ENCODE measurements around the gene SLAMF7.

SLAMF7 gene

GRCh38 chr1:160744852-160745520, 5.9 kb downstream of the SLAMF7 start:
- Histone ChIP-seq H3K4me1 (ENCODE audit: control insufficient read depth, insufficient read depth, low read length) (no peaks in the 10 kb centered on the region), H3K27me3 (ENCODE audit: control insufficient read depth, insufficient read depth, low read length, poor library complexity, severe bottlenecking) (no peaks in the 10 kb centered on the region), H3K27ac (ENCODE audit: insufficient read depth, low read depth, low read length, poor library complexity, severe bottlenecking) (no peak overlapping the region), H3K9me3 (ENCODE audit: control insufficient read depth, low read length) (no peaks in the 10 kb centered on the region), H3K4me3 (ENCODE audit: insufficient read depth, low read depth, low read length) (no peak overlapping the region), H3K36me3 (ENCODE audit: control insufficient read depth, insufficient read depth, low read length) (no peaks in the 10 kb centered on the region)
- WGBS, 2 experiments = 71 to 80% methylated on average over 3 to 5 of the region's 5 CpGs

DNA sequence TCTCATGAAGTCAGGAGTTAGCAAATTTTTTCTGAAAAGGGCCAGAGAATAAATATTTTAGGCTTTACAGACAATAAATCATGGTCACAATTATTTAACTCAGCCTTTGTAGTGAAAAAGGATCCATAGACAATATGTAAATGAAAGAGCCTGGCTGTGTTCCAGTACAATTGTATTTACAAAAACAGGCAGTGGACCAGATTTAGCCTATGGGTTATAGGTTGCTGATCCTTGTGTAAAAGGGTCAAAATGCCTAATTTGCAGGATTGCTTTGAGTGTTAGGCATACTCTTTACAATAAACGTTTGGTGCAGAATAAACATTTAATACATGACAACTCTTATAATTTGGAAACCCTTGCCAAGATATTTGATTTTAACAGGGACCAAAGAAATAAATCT, 6.5 kb downstream of the SLAMF7 start:
- WGBS, 2 experiments = no CpG with 5 or more reads among the region's 1 CpG
- Histone ChIP-seq H3K27me3 (ENCODE audit: control insufficient read depth, insufficient read depth, low read length, poor library complexity, severe bottlenecking) (no peaks in the 10 kb centered on the region), H3K9me3 (ENCODE audit: control insufficient read depth, low read length) (no peaks in the 10 kb centered on the region), H3K4me3 (ENCODE audit: insufficient read depth, low read depth, low read length) (no peak overlapping the region), H3K4me1 (ENCODE audit: control insufficient read depth, insufficient read depth, low read length) (no peaks in the 10 kb centered on the region), H3K36me3 (ENCODE audit: control insufficient read depth, insufficient read depth, low read length) (no peaks in the 10 kb centered on the region), H3K27ac (ENCODE audit: insufficient read depth, low read depth, low read length, poor library complexity, severe bottlenecking) (no peak overlapping the region)

DNA sequence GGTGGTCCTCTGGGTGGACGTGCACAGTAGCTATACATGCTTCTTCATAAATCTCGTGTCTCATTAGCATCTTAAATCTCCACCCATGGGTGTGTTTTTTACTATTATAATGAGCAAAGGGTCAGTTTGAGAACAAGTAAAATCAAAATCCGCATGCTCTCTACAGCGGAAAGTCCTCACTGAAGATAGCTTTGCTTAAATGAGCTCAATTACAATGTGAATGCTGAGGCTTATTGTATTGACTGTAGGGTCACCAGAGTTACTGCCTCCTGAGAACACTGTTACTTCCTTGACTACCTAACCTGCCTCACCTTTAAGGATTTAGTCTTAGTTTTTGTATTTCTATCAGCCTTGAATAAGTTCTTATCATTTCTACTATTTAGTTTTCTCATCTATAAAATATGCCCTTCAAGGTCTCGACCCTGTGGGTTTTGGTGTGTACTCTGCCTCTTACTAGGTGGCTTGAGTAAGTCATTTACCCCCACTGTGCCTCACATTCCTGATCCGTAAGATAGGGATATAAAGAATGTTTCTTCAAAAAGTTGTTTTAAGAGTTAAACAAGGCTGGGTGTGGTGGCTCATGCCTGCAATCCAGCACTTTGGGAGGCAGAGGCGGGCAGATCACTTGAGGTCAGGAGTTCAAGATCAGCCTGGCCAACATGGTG, 7.9 kb downstream of the SLAMF7 start:
- H3K4me1 ChIP-seq (ENCODE audit: control insufficient read depth, insufficient read depth, low read length) = no peaks in the 10 kb centered on the region
- H3K27me3 ChIP-seq (ENCODE audit: control insufficient read depth, insufficient read depth, low read length, poor library complexity, severe bottlenecking) = no peaks in the 10 kb centered on the region
- H3K4me3 ChIP-seq (ENCODE audit: insufficient read depth, low read depth, low read length) = no peak overlapping the region
- no peaks in the 10 kb centered on the region for H3K36me3 ChIP-seq (ENCODE audit: control insufficient read depth, insufficient read depth, low read length)
- WGBS, 2 experiments = 66 to 75% methylated on average over 5 to 7 of the region's 7 CpGs
- H3K27ac ChIP-seq (ENCODE audit: insufficient read depth, low read depth, low read length, poor library complexity, severe bottlenecking) = no peak overlapping the region
- H3K9me3 ChIP-seq (ENCODE audit: control insufficient read depth, low read length) = no peaks in the 10 kb centered on the region

- Histone ChIP-seq H3K9me3 (ENCODE audit: control insufficient read depth, low read length) (no peaks in the 10 kb centered on the region), H3K27me3 (ENCODE audit: control insufficient read depth, insufficient read depth, low read length, poor library complexity, severe bottlenecking) (no peaks in the 10 kb centered on the region), H3K36me3 (ENCODE audit: control insufficient read depth, insufficient read depth, low read length) (no peaks in the 10 kb centered on the region), H3K27ac (ENCODE audit: insufficient read depth, low read depth, low read length, poor library complexity, severe bottlenecking) (no peak overlapping the region), H3K4me1 (ENCODE audit: control insufficient read depth, insufficient read depth, low read length) (no peaks in the 10 kb centered on the region), H3K4me3 (ENCODE audit: insufficient read depth, low read depth, low read length) (no peak overlapping the region)
Observed at GRCh38 chr1:160747717-160748116, 8.7 kb downstream of the SLAMF7 start.

- WGBS, 2 experiments = 93 to 96% methylated on average over 9 to 10 of the region's 10 CpGs
- no peaks in the 10 kb centered on the region for H3K4me1 ChIP-seq (ENCODE audit: control insufficient read depth, insufficient read depth, low read length)
- no peaks in the 10 kb centered on the region for H3K9me3 ChIP-seq (ENCODE audit: control insufficient read depth, low read length)
- no peaks in the 10 kb centered on the region for H3K27me3 ChIP-seq (ENCODE audit: control insufficient read depth, insufficient read depth, low read length, poor library complexity, severe bottlenecking)
- no peak overlapping the region for H3K27ac ChIP-seq (ENCODE audit: insufficient read depth, low read depth, low read length, poor library complexity, severe bottlenecking)
- no peaks in the 10 kb centered on the region for H3K36me3 ChIP-seq (ENCODE audit: control insufficient read depth, insufficient read depth, low read length)
- H3K4me3 ChIP-seq (ENCODE audit: insufficient read depth, low read depth, low read length) = no peak overlapping the region
Observed at GRCh38 chr1:160748181-160748877, 9.3 kb downstream of the SLAMF7 start.

DNA sequence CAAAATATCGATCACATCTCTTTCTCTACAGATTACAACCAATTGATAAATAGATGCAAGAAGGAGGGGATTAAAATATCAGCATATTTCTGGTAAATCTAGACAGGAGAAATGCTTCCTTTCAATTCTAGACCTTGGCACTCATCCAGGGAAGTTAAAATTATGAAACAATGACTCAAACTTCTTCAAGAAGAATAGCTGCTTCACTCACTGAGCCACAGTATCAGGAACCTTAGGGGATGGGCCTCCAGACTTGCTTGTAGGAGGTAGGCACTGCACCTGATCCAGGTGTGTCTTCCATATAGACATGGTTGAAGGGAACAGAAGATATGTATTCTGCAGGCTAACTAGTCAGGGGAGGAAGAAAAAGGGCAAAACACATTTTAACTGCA, 9.8 kb downstream of the SLAMF7 start:
- no CpG with 5 or more reads among the region's 1 CpG for WGBS, 2 experiments
- Histone ChIP-seq H3K4me1 (ENCODE audit: control insufficient read depth, insufficient read depth, low read length) (no peaks in the 10 kb centered on the region), H3K4me3 (ENCODE audit: insufficient read depth, low read depth, low read length) (no peak overlapping the region), H3K27me3 (ENCODE audit: control insufficient read depth, insufficient read depth, low read length, poor library complexity, severe bottlenecking) (no peaks in the 10 kb centered on the region), H3K36me3 (ENCODE audit: control insufficient read depth, insufficient read depth, low read length) (no peaks in the 10 kb centered on the region), H3K9me3 (ENCODE audit: control insufficient read depth, low read length) (no peaks in the 10 kb centered on the region), H3K27ac (ENCODE audit: insufficient read depth, low read depth, low read length, poor library complexity, severe bottlenecking) (no peak overlapping the region)

- no peaks in the 10 kb centered on the region for H3K27me3 ChIP-seq (ENCODE audit: control insufficient read depth, insufficient read depth, low read length, poor library complexity, severe bottlenecking)
- H3K36me3 ChIP-seq (ENCODE audit: control insufficient read depth, insufficient read depth, low read length) = no peaks in the 10 kb centered on the region
- no peak overlapping the region for H3K27ac ChIP-seq (ENCODE audit: insufficient read depth, low read depth, low read length, poor library complexity, severe bottlenecking)
- no peaks in the 10 kb centered on the region for H3K4me1 ChIP-seq (ENCODE audit: control insufficient read depth, insufficient read depth, low read length)
- no peaks in the 10 kb centered on the region for H3K9me3 ChIP-seq (ENCODE audit: control insufficient read depth, low read length)
- WGBS, 2 experiments = 93% methylated on average over 2 of the region's 2 CpGs
- H3K4me3 ChIP-seq (ENCODE audit: insufficient read depth, low read depth, low read length) = no peak overlapping the region
Observed at GRCh38 chr1:160750608-160751007, 11.6 kb downstream of the SLAMF7 start.

GRCh38 chr1:160752406-160752805, 13.4 kb downstream of the SLAMF7 start:
- Histone ChIP-seq H3K36me3 (ENCODE audit: control insufficient read depth, insufficient read depth, low read length) (no peaks in the 10 kb centered on the region), H3K27ac (ENCODE audit: insufficient read depth, low read depth, low read length, poor library complexity, severe bottlenecking) (no peak overlapping the region), H3K4me3 (ENCODE audit: insufficient read depth, low read depth, low read length) (no peak overlapping the region), H3K4me1 (ENCODE audit: control insufficient read depth, insufficient read depth, low read length) (no peaks in the 10 kb centered on the region), H3K9me3 (ENCODE audit: control insufficient read depth, low read length) (no peaks in the 10 kb centered on the region), H3K27me3 (ENCODE audit: control insufficient read depth, insufficient read depth, low read length, poor library complexity, severe bottlenecking) (no peaks in the 10 kb centered on the region)
- 93 to 94% methylated on average over 3 of the region's 3 CpGs for WGBS, 2 experiments

GRCh38 chr1:160752924-160753323, 13.9 kb downstream of the SLAMF7 start:
- no peaks in the 10 kb centered on the region for H3K9me3 ChIP-seq (ENCODE audit: control insufficient read depth, low read length)
- no peaks in the 10 kb centered on the region for H3K36me3 ChIP-seq (ENCODE audit: control insufficient read depth, insufficient read depth, low read length)
- no peak overlapping the region for H3K27ac ChIP-seq (ENCODE audit: insufficient read depth, low read depth, low read length, poor library complexity, severe bottlenecking)
- H3K27me3 ChIP-seq (ENCODE audit: control insufficient read depth, insufficient read depth, low read length, poor library complexity, severe bottlenecking) = no peaks in the 10 kb centered on the region
- no peak overlapping the region for H3K4me3 ChIP-seq (ENCODE audit: insufficient read depth, low read depth, low read length)
- 89 to 90% methylated on average over 5 of the region's 5 CpGs for WGBS, 2 experiments
- H3K4me1 ChIP-seq (ENCODE audit: control insufficient read depth, insufficient read depth, low read length) = no peaks in the 10 kb centered on the region

GRCh38 chr1:160753594-160753993, 14.5 kb downstream of the SLAMF7 start:
- H3K9me3 ChIP-seq (ENCODE audit: control insufficient read depth, low read length) = no peaks in the 10 kb centered on the region
- no peaks in the 10 kb centered on the region for H3K4me1 ChIP-seq (ENCODE audit: control insufficient read depth, insufficient read depth, low read length)
- H3K27ac ChIP-seq (ENCODE audit: insufficient read depth, low read depth, low read length, poor library complexity, severe bottlenecking) = no peak overlapping the region
- no peak overlapping the region for H3K4me3 ChIP-seq (ENCODE audit: insufficient read depth, low read depth, low read length)
- H3K36me3 ChIP-seq (ENCODE audit: control insufficient read depth, insufficient read depth, low read length) = no peaks in the 10 kb centered on the region
- H3K27me3 ChIP-seq (ENCODE audit: control insufficient read depth, insufficient read depth, low read length, poor library complexity, severe bottlenecking) = no peaks in the 10 kb centered on the region

Measured in ectodermal cell (in vitro differentiated cells).